Progenitor cell of endocrine pancreas (in vitro differentiated cells): ENCODE measurements around the gene CAMK4. TPM values are rescaled to one million over a fixed set of nuclear protein-coding genes. Genes with fewer than 3 reads are reported as not detected.

ENCODE experiments used
- DNase-seq: peaks from one replicate; pipeline ENCODE4 v3.0.0; 2021; ENCODE audit warnings: low spot score; ENCODE audit not compliant: unreplicated experiment
- H3K27ac Mint-ChIP-seq: 2 replicates; pipeline ENCODE4 v1.8.0; 2021; ENCODE audit warnings: mild to moderate bottlenecking, moderate library complexity, mixed read lengths
- H3K27me3 Mint-ChIP-seq: 2 replicates; pipeline ENCODE4 v1.8.0; 2021; ENCODE audit warnings: mixed read lengths
- H3K36me3 Mint-ChIP-seq: 2 replicates; pipeline ENCODE4 v1.8.0; 2022; ENCODE audit warnings: mixed read lengths; ENCODE audit not compliant: insufficient read depth
- H3K4me1 Mint-ChIP-seq: 2 replicates; pipeline ENCODE4 v1.8.0; 2021; ENCODE audit warnings: low read depth, mixed read lengths
- H3K4me3 Mint-ChIP-seq: 2 replicates; pipeline ENCODE4 v1.8.0; 2021; ENCODE audit warnings: low read depth, mild to moderate bottlenecking, moderate library complexity, mixed read lengths
- H3K9me3 Mint-ChIP-seq: 2 replicates; pipeline ENCODE4 v1.8.0; 2021; ENCODE audit warnings: low read depth, mixed read lengths
- total RNA-seq: library from RNA; stranded (reverse); gene quantifications from 2 replicates; pipeline ENCODE4 v1.2.1, GENCODE V29; 2021
- TF ChIP-seq, protein P1 (sequence below): fragments of 200-600 bp; sonication (generic); IDR thresholded peaks from one replicate; pipeline ENCODE4 v1.5.0; 2021; ENCODE audit warnings: antibody characterized with exemption, mild to moderate bottlenecking; ENCODE audit not compliant: unreplicated experiment

Gene CAMK4
- total RNA-seq, 1 donor from 2014 or later: 2.3 TPM

DNA sequence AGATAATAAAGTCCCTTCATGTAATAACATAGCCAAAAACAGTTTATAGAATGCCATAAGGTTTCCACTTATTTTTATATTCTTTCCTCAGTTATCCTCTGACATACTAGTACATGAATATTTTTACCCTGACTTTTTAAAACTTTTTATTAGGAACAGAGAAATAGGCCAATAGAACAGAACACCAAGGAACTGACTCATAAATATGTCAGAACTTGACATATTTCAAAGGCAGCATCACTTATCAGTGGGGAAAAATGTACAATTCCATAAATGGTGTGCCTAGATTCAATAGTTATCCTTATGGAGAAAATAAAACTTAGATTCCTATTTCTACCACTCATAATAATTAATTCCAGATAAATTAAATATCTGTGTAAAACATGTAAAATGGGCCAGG lies 278.8 kb downstream of the CAMK4 start:
- DNase-seq: no peak
- Mint-ChIP-seq H3K27ac (no peak overlapping the region), H3K4me3 (no peak overlapping the region), H3K4me1 (no peaks in the 10 kb centered on the region), H3K36me3 (peaks cover 9% of the 10 kb centered on the region), H3K27me3 (no peaks in the 10 kb centered on the region), H3K9me3 (no peaks in the 10 kb centered on the region)
- TF ChIP-seq, protein P1, sequence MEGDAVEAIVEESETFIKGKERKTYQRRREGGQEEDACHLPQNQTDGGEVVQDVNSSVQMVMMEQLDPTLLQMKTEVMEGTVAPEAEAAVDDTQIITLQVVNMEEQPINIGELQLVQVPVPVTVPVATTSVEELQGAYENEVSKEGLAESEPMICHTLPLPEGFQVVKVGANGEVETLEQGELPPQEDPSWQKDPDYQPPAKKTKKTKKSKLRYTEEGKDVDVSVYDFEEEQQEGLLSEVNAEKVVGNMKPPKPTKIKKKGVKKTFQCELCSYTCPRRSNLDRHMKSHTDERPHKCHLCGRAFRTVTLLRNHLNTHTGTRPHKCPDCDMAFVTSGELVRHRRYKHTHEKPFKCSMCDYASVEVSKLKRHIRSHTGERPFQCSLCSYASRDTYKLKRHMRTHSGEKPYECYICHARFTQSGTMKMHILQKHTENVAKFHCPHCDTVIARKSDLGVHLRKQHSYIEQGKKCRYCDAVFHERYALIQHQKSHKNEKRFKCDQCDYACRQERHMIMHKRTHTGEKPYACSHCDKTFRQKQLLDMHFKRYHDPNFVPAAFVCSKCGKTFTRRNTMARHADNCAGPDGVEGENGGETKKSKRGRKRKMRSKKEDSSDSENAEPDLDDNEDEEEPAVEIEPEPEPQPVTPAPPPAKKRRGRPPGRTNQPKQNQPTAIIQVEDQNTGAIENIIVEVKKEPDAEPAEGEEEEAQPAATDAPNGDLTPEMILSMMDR: no peak

DNA sequence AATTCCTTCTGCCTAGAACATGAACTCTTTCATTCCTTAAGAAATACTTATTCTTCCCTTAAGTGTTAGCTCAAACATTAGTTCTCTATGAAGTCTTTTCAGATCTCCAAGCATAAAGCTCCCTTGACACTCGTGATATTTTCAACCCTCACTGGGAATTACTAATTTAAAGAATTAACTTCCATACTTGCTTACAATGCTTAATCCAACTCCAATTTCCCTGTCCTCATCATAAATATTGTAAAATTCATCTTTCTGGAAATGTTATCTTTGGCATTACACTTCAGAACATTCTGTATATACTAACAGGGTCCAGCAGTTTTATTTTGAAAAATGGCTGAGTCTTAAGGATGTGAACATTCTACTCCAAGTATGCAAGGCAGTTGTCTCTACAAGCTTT lies 280.9 kb downstream of the CAMK4 start:
- H3K9me3 Mint-ChIP-seq: no peaks in the 10 kb centered on the region
- peaks cover 6% of the 10 kb centered on the region for H3K4me1 Mint-ChIP-seq
- H3K27ac Mint-ChIP-seq: no peak overlapping the region
- peaks cover 5% of the 10 kb centered on the region for H3K36me3 Mint-ChIP-seq
- TF ChIP-seq, protein P1: no peak
- H3K27me3 Mint-ChIP-seq: no peaks in the 10 kb centered on the region
- DNase-seq: no peak
- H3K4me3 Mint-ChIP-seq: no peak overlapping the region

DNA sequence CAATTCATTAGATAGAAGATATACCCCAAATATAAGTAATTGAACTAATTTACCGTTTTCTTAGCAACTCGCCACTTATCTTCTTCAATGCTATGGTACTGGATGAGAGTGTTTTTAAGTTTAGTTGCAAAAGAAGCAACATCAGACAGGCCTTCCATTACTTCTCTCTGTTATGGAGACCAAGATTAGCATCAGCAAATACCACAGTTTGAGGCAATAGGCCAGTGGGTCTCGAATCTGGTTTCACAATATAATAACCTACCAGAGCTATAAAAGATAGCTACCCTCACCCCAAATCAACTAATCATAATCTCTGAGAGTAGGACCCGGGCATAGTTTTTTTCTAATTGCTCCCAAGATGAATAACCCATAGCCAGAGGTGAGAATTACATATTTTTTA lies 283.1 kb downstream of the CAMK4 start:
- no peak overlapping the region for H3K27ac Mint-ChIP-seq
- H3K9me3 Mint-ChIP-seq: no peaks in the 10 kb centered on the region
- peaks cover 12% of the 10 kb centered on the region for H3K4me1 Mint-ChIP-seq
- peaks cover 2% of the 10 kb centered on the region for H3K36me3 Mint-ChIP-seq
- DNase-seq: no peak
- TF ChIP-seq, protein P1: no peak
- no peaks in the 10 kb centered on the region for H3K27me3 Mint-ChIP-seq
- H3K4me3 Mint-ChIP-seq: no peak overlapping the region

DNA sequence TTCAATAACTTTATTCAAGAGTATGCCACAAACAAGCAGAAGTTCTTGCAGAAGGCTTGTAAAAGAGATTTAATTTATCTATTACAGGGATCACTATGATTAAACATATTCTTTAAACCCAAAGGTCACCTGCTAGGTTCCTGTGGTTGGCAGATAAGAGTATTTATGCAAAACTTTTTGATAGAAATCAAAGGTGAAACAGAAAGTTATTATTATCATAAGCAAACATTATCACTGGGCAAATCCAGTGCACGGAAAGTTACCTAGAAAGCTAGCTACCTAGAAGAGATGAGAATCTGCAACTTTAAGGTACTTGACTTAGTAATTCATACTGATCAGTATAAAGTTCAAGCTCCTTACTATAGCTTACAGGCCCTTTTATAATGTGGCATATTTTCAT lies 284.9 kb downstream of the CAMK4 start:
- Mint-ChIP-seq H3K4me3 (no peak overlapping the region), H3K27me3 (no peaks in the 10 kb centered on the region), H3K4me1 (peaks cover 17% of the 10 kb centered on the region), H3K36me3 (peaks cover 2% of the 10 kb centered on the region), H3K9me3 (no peaks in the 10 kb centered on the region), H3K27ac (no peak overlapping the region)
- no peak for DNase-seq
- TF ChIP-seq, protein P1: no peak

DNA sequence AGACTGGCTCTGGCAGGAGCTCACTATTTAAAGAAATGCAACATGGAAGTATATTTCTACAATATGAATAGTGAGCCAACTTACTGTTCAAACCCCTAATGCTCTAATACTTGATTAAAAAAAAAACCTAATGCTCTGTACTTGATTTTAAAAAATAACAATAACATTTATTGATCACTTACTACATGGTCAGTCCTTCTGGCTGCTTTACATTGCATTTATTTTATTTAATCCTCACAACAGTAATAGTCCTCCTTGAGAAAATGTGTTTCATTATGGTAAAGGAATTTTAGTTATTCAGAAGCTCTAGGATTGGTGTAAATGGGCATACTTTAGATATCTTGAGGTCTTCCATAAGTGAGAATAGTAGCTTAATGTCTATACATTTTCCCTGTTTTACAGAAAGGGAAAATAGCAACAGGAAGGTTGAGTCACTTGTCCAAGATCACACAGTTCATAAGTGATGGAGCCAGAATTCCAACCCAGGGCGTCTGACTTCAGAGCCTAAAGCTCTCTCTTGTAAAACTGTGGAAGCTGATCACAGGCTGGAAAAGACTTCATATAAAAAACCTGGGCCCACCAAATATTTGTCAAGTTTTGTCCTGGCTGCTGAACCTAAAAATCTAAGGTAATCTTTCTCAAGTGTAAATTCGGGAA lies 287.1 kb downstream of the CAMK4 start:
- Mint-ChIP-seq H3K36me3 (no peaks in the 10 kb centered on the region), H3K4me3 (peak overlapping the region; percentile 77), H3K4me1 (peaks cover 18% of the 10 kb centered on the region), H3K27ac (peak overlapping the region; percentile 93), H3K9me3 (no peaks in the 10 kb centered on the region), H3K27me3 (no peaks in the 10 kb centered on the region)
- no peak for DNase-seq
- TF ChIP-seq, protein P1: no peak
